ENCODE data around the gene GREM2. TPM values are rescaled to one million over a fixed set of nuclear protein-coding genes. Genes with fewer than 3 reads are reported as not detected.

The GREM2 gene
- total and polyA plus RNA-seq, 2 donors (not counting 1 experiment from before 2014, with no cell fraction given), result not detected

- TF ChIP-seq, protein P1, sequence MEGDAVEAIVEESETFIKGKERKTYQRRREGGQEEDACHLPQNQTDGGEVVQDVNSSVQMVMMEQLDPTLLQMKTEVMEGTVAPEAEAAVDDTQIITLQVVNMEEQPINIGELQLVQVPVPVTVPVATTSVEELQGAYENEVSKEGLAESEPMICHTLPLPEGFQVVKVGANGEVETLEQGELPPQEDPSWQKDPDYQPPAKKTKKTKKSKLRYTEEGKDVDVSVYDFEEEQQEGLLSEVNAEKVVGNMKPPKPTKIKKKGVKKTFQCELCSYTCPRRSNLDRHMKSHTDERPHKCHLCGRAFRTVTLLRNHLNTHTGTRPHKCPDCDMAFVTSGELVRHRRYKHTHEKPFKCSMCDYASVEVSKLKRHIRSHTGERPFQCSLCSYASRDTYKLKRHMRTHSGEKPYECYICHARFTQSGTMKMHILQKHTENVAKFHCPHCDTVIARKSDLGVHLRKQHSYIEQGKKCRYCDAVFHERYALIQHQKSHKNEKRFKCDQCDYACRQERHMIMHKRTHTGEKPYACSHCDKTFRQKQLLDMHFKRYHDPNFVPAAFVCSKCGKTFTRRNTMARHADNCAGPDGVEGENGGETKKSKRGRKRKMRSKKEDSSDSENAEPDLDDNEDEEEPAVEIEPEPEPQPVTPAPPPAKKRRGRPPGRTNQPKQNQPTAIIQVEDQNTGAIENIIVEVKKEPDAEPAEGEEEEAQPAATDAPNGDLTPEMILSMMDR (IDR thresholded peaks at IDR 0.05), result no peak
- TF ChIP-seq EZH2 (IDR thresholded peaks at IDR 0.05; ENCODE audit: borderline replicate concordance, insufficient read depth, low read depth, low read length, poor library complexity, severe bottlenecking), result no peak
- Histone ChIP-seq H3K27ac (ENCODE audit: low read length in 2 of 2) (no peak overlapping the region), H2AFZ (ENCODE audit: insufficient read depth, low read depth, low read length, poor library complexity, severe bottlenecking) (no peak overlapping the region), H3K9me3 (ENCODE audit: control extremely low read depth in 1 of 3, control insufficient read depth in 2 of 3, insufficient read depth in 1 of 3, low read length in 2 of 3) (no peaks in the 10 kb centered on the region), H3K4me2 (replicated peaks; ENCODE audit: low read depth, low read length, poor library complexity, severe bottlenecking) (no peak overlapping the region), H3K27me3 (replicated peaks in 1 of 4; ENCODE audit: control extremely low read depth in 1 of 4, control insufficient read depth in 3 of 4, insufficient read depth in 4 of 4, low read length in 3 of 4) (no peaks in the 10 kb centered on the region), H3K4me1 (ENCODE audit: control insufficient read depth in 2 of 2, insufficient read depth in 2 of 2, low read length in 2 of 2) (no peaks in the 10 kb centered on the region), H3K79me2 (ENCODE audit: control insufficient read depth, insufficient read depth, low read length) (no peaks in the 10 kb centered on the region), H3K4me3 (ENCODE audit: control extremely low read depth in 1 of 5, extremely low read depth in 1 of 5, insufficient read depth in 1 of 5, low read depth in 2 of 5, low read length in 4 of 5) (no peak overlapping the region), H4K20me1 (ENCODE audit: control insufficient read depth, insufficient read depth, low read length, poor library complexity, severe bottlenecking) (no peaks in the 10 kb centered on the region), H3K36me3 (replicated peaks in 1 of 2; ENCODE audit: control extremely low read depth in 1 of 2, control insufficient read depth in 1 of 2, extremely low read depth in 1 of 2, insufficient read depth in 2 of 2, low read length in 1 of 2) (no peaks in the 10 kb centered on the region), H3K9ac (ENCODE audit: low read length) (no peak overlapping the region)
- WGBS (ENCODE audit: insufficient coverage), result 0% methylated on average over 1 of the region's 4 CpGs
- intact Hi-C loops (cut with micrococcal nuclease), result no loop called here
- H3K27ac Mint-ChIP-seq, result no peak overlapping the region
- ATAC-seq (ENCODE audit: low read depth), result no peak
- H3K9me3 Mint-ChIP-seq (ENCODE audit: insufficient read depth), result no peaks in the 10 kb centered on the region
- H3K4me3 Mint-ChIP-seq, result no peak overlapping the region
- H3K4me1 Mint-ChIP-seq, result no peaks in the 10 kb centered on the region
- CTCF ChIA-PET, result no interaction called here
- H3K27me3 Mint-ChIP-seq, result no peaks in the 10 kb centered on the region
- POLR2A ChIA-PET, result no interaction called here
- DNase-seq, result no peak
Observed at GRCh38 chr1:240618946-240619345, 7.0 kb upstream of the GREM2 start.

GRCh38 chr1:240616018-240616417, 4.1 kb upstream of the GREM2 start:
- no peak overlapping the region for H3K4me3 Mint-ChIP-seq
- no peak overlapping the region for H3K27ac Mint-ChIP-seq
- intact Hi-C loops (cut with micrococcal nuclease), result no loop called here
- ChIA-PET POLR2A (no interaction called here), CTCF (no interaction called here)
- peaks cover 13% of the 10 kb centered on the region for H3K4me1 Mint-ChIP-seq
- Histone ChIP-seq H3K36me3 (replicated peaks in 1 of 2; ENCODE audit: control extremely low read depth in 1 of 2, control insufficient read depth in 1 of 2, extremely low read depth in 1 of 2, insufficient read depth in 2 of 2, low read length in 1 of 2) (no peaks in the 10 kb centered on the region), H2AFZ (ENCODE audit: insufficient read depth, low read depth, low read length, poor library complexity, severe bottlenecking) (no peak overlapping the region), H3K9me3 (ENCODE audit: control extremely low read depth in 1 of 3, control insufficient read depth in 2 of 3, insufficient read depth in 1 of 3, low read length in 2 of 3) (no peaks in the 10 kb centered on the region), H3K27ac (ENCODE audit: low read length in 2 of 2) (no peak overlapping the region), H3K9ac (ENCODE audit: low read length) (no peak overlapping the region), H3K79me2 (ENCODE audit: control insufficient read depth, insufficient read depth, low read length) (no peaks in the 10 kb centered on the region), H3K4me2 (replicated peaks; ENCODE audit: low read depth, low read length, poor library complexity, severe bottlenecking) (no peak overlapping the region), H3K4me1 (ENCODE audit: control insufficient read depth in 2 of 2, insufficient read depth in 2 of 2, low read length in 2 of 2) (peaks cover 9 to 15% of the 10 kb centered on the region in 2 donors), H4K20me1 (ENCODE audit: control insufficient read depth, insufficient read depth, low read length, poor library complexity, severe bottlenecking) (no peaks in the 10 kb centered on the region), H3K4me3 (ENCODE audit: control extremely low read depth in 1 of 5, extremely low read depth in 1 of 5, insufficient read depth in 1 of 5, low read depth in 2 of 5, low read length in 4 of 5) (no peak overlapping the region), H3K27me3 (replicated peaks in 1 of 4; ENCODE audit: control extremely low read depth in 1 of 4, control insufficient read depth in 3 of 4, insufficient read depth in 4 of 4, low read length in 3 of 4) (peaks cover 0 to 19% (median 13%) of the 10 kb centered on the region in 4 experiments)
- ATAC-seq (ENCODE audit: low read depth) (no peak), DNase-seq (no peak)
- TF ChIP-seq EZH2 (IDR thresholded peaks at IDR 0.05; ENCODE audit: borderline replicate concordance, insufficient read depth, low read depth, low read length, poor library complexity, severe bottlenecking), result no peak
- TF ChIP-seq, protein P1 (IDR thresholded peaks at IDR 0.05), result no peak
- H3K9me3 Mint-ChIP-seq (ENCODE audit: insufficient read depth), result no peaks in the 10 kb centered on the region
- WGBS (ENCODE audit: insufficient coverage), result 84% methylated on average over 2 of the region's 4 CpGs
- H3K27me3 Mint-ChIP-seq, result peaks cover 23% of the 10 kb centered on the region
